ENCODE data around the gene TGFBR1.

GRCh38 chr9:99096409-99096808 is 8.5 kb upstream of the TGFBR1 start:
- TF ChIP-seq, protein P1, sequence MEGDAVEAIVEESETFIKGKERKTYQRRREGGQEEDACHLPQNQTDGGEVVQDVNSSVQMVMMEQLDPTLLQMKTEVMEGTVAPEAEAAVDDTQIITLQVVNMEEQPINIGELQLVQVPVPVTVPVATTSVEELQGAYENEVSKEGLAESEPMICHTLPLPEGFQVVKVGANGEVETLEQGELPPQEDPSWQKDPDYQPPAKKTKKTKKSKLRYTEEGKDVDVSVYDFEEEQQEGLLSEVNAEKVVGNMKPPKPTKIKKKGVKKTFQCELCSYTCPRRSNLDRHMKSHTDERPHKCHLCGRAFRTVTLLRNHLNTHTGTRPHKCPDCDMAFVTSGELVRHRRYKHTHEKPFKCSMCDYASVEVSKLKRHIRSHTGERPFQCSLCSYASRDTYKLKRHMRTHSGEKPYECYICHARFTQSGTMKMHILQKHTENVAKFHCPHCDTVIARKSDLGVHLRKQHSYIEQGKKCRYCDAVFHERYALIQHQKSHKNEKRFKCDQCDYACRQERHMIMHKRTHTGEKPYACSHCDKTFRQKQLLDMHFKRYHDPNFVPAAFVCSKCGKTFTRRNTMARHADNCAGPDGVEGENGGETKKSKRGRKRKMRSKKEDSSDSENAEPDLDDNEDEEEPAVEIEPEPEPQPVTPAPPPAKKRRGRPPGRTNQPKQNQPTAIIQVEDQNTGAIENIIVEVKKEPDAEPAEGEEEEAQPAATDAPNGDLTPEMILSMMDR (IDR thresholded peaks at IDR 0.05): no peak
- no peak for TF ChIP-seq POLR2A (IDR thresholded peaks at IDR 0.05)
